Caco-2 (cell line): ENCODE measurements around the gene KDM4E. TPM values are rescaled to one million over a fixed set of nuclear protein-coding genes. Genes with fewer than 3 reads are reported as not detected.

Experiments
- BruUV-seq: library from RNA; stranded (reverse); fragments of 400-500 nt; replicated peaks from 2 replicates; lab custom pipeline; 2021; lab: Mats Ljungman, UMichigan
- CTCF ChIA-PET: fragments of 300-600 bp; sonication (Branson Sonifier 250); formaldehyde crosslinking; loops from one replicate; lab custom pipeline; 2022; ENCODE audit warnings: antibody characterized with exemption; lab: Charles Lee
- POLR2A ChIA-PET: fragments of 300-600 bp; sonication (Branson Sonifier 250); formaldehyde crosslinking; loops from one replicate; lab custom pipeline; 2022; ENCODE audit warnings: antibody characterized with exemption; lab: Charles Lee
- DNase-seq, 2 experiments: peaks; one replicate each; pipeline versions ENCODE4 v3.0.0 to v3.0.0-alpha.2; 2020 to 2022
- H3K27me3 ChIP-seq: replicated peaks from 2 replicates; pipeline ENCODE4 v1.6.0; 2011; ENCODE audit warnings: low read length; ENCODE audit not compliant: control insufficient read depth, insufficient read depth
- H3K36me3 ChIP-seq: 2 replicates; pipeline ENCODE4 v1.5.1; 2011; ENCODE audit warnings: low read length; ENCODE audit not compliant: control insufficient read depth, insufficient read depth
- H3K4me1 ChIP-seq: fragments of 250-450 bp; sonication (Bioruptor Pico); 2 replicates; pipeline ENCODE4 v1.5.1; 2020; ENCODE audit warnings: mild to moderate bottlenecking
- H3K4me3 ChIP-seq: 2 replicates; pipeline ENCODE4 v1.5.1; 2011; ENCODE audit warnings: low read depth, mild to moderate bottlenecking, control low read depth, low read length
- H3K9me3 ChIP-seq: fragments of 250-450 bp; sonication (Bioruptor Pico); 2 replicates; pipeline ENCODE4 v1.5.1; 2020; ENCODE audit warnings: mild to moderate bottlenecking, moderate library complexity
- H3K27ac Mint-ChIP-seq: one replicate; pipeline ENCODE4 v1.8.0; 2022; ENCODE audit warnings: mixed read lengths; ENCODE audit not compliant: unreplicated experiment
- H3K27me3 Mint-ChIP-seq: one replicate; pipeline ENCODE4 v1.8.0; 2022; ENCODE audit warnings: mixed read lengths; ENCODE audit not compliant: insufficient read depth, unreplicated experiment
- H3K36me3 Mint-ChIP-seq: one replicate; pipeline ENCODE4 v1.8.0; 2022; ENCODE audit warnings: mild to moderate bottlenecking, mixed read lengths; ENCODE audit not compliant: insufficient read depth, unreplicated experiment
- H3K4me1 Mint-ChIP-seq: one replicate; pipeline ENCODE4 v1.8.0; 2022; ENCODE audit warnings: low read depth, mixed read lengths; ENCODE audit not compliant: unreplicated experiment
- H3K4me3 Mint-ChIP-seq: one replicate; pipeline ENCODE4 v1.8.0; 2022; ENCODE audit warnings: mild to moderate bottlenecking, moderate library complexity, mixed read lengths; ENCODE audit not compliant: unreplicated experiment
- H3K9me3 Mint-ChIP-seq: one replicate; pipeline ENCODE4 v1.8.0; 2022; ENCODE audit warnings: mixed read lengths; ENCODE audit not compliant: unreplicated experiment
- intact Hi-C: fragments of 100-400 bp; cut with micrococcal nuclease; formaldehyde crosslinking; loops from one replicate; pipeline ENCODE4 v1.10.0; 2022; ENCODE audit not compliant: unreplicated experiment
- total RNA-seq: library from RNA; stranded (reverse); gene quantifications from 2 replicates; pipeline ENCODE4 v1.2.3, GENCODE V29; 2022
- TF ChIP-seq, protein P1 (sequence below), 2 experiments: fragments of 200-600 bp in 1 of 2; IDR thresholded peaks; 1 replicate in 1 of 2; 2 replicates in 1 of 2; pipeline versions ENCODE4 v1.5.1 to v1.8.0; 2011 to 2022; ENCODE audit warnings: antibody characterized with exemption in 1 of 2, control low read depth in 1 of 2, inconsistent platforms in 1 of 2, low read depth in 1 of 2, low read length in 1 of 2, mild to moderate bottlenecking in 1 of 2, moderate library complexity in 1 of 2; ENCODE audit not compliant: insufficient read depth in 1 of 2, severe bottlenecking in 1 of 2, unreplicated experiment in 1 of 2

Gene KDM4E
- total RNA-seq, 1 experiment from 2014 or later: not detected

DNA sequence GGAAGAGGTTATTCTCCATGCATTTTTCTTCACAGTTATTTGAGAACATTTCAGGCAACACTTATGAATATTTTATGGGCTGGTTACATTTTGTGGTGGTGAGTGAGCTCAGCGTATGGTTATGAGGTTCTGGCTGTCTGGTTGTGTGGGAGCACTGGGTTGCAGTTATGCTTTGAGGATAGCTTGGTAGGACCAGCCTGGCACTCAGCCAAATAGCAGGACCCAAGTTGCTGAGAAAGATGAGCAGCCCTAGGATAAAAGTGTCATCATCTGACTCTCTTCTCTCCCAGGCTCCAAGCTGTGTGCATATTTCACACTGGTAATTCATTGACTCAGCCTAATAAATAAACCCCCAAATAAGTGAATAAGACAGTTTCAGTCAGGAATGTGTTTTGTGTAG, 33.6 kb downstream of the KDM4E start:
- H3K4me3 Mint-ChIP-seq: no peak overlapping the region
- no peaks in the 10 kb centered on the region for H3K36me3 ChIP-seq
- H3K9me3 ChIP-seq: no peaks in the 10 kb centered on the region
- intact Hi-C loops: no loop called here
- ChIA-PET CTCF (no interaction called here), POLR2A (no interaction called here)
- peaks cover 21% of the 10 kb centered on the region for H3K27me3 Mint-ChIP-seq
- no peaks in the 10 kb centered on the region; the same call in 1 of the 2 replicates for H3K27me3 ChIP-seq
- peaks cover 14% of the 10 kb centered on the region for H3K4me1 Mint-ChIP-seq
- H3K4me1 ChIP-seq: no peaks in the 10 kb centered on the region
- BruUV-seq: no TSS peak
- peaks cover 2% of the 10 kb centered on the region for H3K9me3 Mint-ChIP-seq
- no peak for DNase-seq
- no peak overlapping the region for H3K27ac Mint-ChIP-seq
- TF ChIP-seq, protein P1, sequence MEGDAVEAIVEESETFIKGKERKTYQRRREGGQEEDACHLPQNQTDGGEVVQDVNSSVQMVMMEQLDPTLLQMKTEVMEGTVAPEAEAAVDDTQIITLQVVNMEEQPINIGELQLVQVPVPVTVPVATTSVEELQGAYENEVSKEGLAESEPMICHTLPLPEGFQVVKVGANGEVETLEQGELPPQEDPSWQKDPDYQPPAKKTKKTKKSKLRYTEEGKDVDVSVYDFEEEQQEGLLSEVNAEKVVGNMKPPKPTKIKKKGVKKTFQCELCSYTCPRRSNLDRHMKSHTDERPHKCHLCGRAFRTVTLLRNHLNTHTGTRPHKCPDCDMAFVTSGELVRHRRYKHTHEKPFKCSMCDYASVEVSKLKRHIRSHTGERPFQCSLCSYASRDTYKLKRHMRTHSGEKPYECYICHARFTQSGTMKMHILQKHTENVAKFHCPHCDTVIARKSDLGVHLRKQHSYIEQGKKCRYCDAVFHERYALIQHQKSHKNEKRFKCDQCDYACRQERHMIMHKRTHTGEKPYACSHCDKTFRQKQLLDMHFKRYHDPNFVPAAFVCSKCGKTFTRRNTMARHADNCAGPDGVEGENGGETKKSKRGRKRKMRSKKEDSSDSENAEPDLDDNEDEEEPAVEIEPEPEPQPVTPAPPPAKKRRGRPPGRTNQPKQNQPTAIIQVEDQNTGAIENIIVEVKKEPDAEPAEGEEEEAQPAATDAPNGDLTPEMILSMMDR (IDR thresholded peaks at IDR 0.05; ENCODE audit: insufficient read depth in 1 of 2, low read depth in 1 of 2, low read length in 1 of 2, severe bottlenecking in 1 of 2, unreplicated experiment in 1 of 2): no peak
- H3K36me3 Mint-ChIP-seq: no peaks in the 10 kb centered on the region
- no peak overlapping the region for H3K4me3 ChIP-seq

DNA sequence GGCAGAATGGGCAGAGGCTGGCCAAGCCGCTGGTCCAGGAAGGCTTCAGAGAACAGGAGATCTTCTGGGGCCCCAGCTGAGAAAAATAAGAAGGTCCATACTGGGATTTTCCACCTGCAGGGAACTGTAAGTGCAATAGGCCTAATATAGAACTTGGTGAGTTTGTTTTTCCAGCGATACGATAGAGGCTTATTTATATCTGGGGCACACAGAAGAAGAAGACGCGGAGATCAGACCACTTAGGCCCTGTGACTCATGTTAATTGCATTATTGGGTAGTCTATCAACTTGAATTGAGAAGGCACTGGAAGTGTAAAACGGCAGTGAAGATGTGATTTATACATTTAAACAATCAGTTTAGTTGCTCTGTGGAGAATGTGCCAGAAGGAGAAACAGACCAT, 34.0 kb downstream of the KDM4E start:
- H3K27me3 Mint-ChIP-seq: peaks cover 22% of the 10 kb centered on the region
- no peaks in the 10 kb centered on the region; the same call in 1 of the 2 replicates for H3K27me3 ChIP-seq
- no peak overlapping the region for H3K27ac Mint-ChIP-seq
- TF ChIP-seq, protein P1 (IDR thresholded peaks at IDR 0.05; ENCODE audit: insufficient read depth in 1 of 2, low read depth in 1 of 2, low read length in 1 of 2, severe bottlenecking in 1 of 2, unreplicated experiment in 1 of 2): no peak
- intact Hi-C loops: no loop called here
- ChIA-PET POLR2A (no interaction called here), CTCF (no interaction called here)
- DNase-seq: no peak
- H3K4me3 Mint-ChIP-seq: no peak overlapping the region
- H3K4me1 Mint-ChIP-seq: peaks cover 13% of the 10 kb centered on the region
- H3K36me3 ChIP-seq: no peaks in the 10 kb centered on the region
- no TSS peak for BruUV-seq
- H3K4me3 ChIP-seq: no peak overlapping the region
- H3K9me3 Mint-ChIP-seq: no peaks in the 10 kb centered on the region
- no peaks in the 10 kb centered on the region for H3K4me1 ChIP-seq
- H3K36me3 Mint-ChIP-seq: no peaks in the 10 kb centered on the region
- H3K9me3 ChIP-seq: no peaks in the 10 kb centered on the region

DNA sequence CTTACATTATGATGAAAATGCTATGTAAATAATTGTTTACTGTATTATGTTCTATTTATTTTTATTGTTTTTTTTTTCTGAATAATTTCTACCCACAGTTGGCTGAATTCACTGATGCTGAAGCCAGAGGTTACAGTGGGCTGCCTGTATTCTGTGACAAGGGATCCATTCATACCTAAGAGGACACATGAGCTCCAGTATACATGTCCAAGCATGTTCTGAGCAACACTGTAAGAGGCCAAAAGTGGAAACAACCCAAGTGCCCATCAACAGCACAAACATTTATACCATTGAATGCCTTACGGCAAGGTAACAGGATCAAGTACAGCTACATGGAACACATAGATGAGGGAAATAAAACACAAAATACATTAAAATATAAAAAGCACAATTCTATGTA, 40.3 kb downstream of the KDM4E start:
- TF ChIP-seq, protein P1 (IDR thresholded peaks at IDR 0.05; ENCODE audit: insufficient read depth in 1 of 2, low read depth in 1 of 2, low read length in 1 of 2, severe bottlenecking in 1 of 2, unreplicated experiment in 1 of 2): no peak
- Histone ChIP-seq H3K9me3 (no peaks in the 10 kb centered on the region), H3K4me3 (no peak overlapping the region), H3K36me3 (no peaks in the 10 kb centered on the region), H3K27me3 (no peaks in the 10 kb centered on the region; the same call in 1 of the 2 replicates), H3K4me1 (peaks cover 12% of the 10 kb centered on the region)
- Mint-ChIP-seq H3K36me3 (peaks cover 30% of the 10 kb centered on the region), H3K4me3 (no peak overlapping the region), H3K9me3 (no peaks in the 10 kb centered on the region), H3K27me3 (peaks cover 16% of the 10 kb centered on the region), H3K4me1 (peaks cover 15% of the 10 kb centered on the region), H3K27ac (no peak overlapping the region)
- intact Hi-C loops: loop anchor here (5.0 to 10.0 kb wide), 4 partner anchors 523 to 1359 kb away; partner anchors contain the start of genes CEP57 and FUT4
- ChIA-PET CTCF (no interaction called here), POLR2A (no interaction called here)
- DNase-seq: no peak
- no TSS peak for BruUV-seq
